Measurements from ENCODE around the gene TDRD3.
A peak's percentile ranks its signal among the peaks of the same experiment; 100 is the strongest.
"Not testable (repeated sequence)": the region's sequence is repeated elsewhere in the genome, so short reads cannot be mapped to it uniquely, and the experiment has no call there.

Gene TDRD3

GRCh38 chr13:60397704-60398378, 821 bp downstream of the TDRD3 start:
- peak in 9 of 10 donors; percentile 31 to 89 (median 42) for DNase-seq
- intact Hi-C loops (cut with DNase I), result loop anchor here (5.0 to 10.0 kb wide), 2 partner anchors 34 to 233 kb away; partner anchors contain the start of gene DIAPH3

DNA sequence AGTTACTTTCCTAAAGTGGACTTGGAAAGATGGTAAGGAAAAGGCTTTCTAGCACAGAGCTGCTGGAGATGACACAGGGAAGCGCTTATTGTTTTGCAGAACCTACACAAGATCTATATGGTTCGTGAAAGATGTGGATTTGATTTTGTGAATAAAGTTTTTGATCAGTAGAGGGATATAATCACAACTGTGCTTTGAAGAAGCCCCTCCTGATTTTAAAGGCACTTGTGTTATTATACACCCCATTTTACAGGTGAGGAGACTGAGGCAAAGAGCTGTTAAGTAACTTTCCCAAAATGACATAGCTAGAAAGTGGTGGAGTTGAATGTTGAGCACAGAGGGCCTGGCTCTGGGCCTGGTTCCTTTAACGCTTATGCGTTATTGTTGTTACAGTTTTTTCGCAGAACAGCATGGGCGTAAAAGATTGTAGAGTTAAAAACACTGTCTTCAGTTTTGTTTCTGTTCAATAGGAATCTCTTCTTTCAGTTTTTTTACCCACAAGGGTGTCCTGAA, 1.4 kb downstream of the TDRD3 start:
- intact Hi-C loops (cut with DNase I), result loop anchor here (5.0 to 10.0 kb wide), 2 partner anchors 34 to 234 kb away; partner anchors contain the start of gene DIAPH3

DNA sequence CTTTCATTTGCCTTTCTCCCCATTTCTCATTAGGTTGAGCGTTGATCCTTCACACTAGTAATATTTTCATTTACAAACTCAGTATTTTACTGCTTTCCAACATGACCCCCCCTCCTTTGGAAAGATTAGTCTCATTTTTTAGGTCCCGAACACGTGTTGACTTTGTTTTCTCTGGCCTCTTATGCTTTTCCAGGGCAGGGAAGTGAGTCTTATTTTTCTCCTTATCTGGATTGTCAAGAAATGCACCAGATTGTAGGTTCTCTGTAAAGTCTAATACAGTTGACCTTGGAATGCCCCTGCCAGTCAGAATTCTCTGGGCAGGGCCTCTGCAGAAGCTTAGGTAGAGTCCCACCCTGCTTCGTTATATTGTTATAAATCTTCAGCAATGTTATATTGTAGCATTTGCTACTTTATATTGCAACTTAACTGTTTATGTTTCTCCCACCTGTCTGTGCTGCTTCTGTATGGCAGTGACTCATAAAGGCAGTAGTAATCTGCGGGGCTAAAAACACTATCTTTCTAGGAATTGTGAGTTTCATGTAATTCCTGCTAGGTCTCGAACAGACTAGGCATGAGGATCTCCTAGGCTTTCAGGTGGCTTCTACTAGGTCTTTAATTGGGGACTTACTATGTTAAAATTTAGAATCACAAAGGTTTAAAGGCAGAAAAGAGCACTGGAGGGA, 2.0 kb downstream of the TDRD3 start:
- intact Hi-C loops (cut with DNase I), result loop anchor here (5.0 to 10.0 kb wide), 2 partner anchors 33 to 234 kb away; partner anchors contain the start of gene DIAPH3
- no peak for DNase-seq

More for the DNA sequence above, 1.4 kb downstream of the TDRD3 start:
- no peak for DNase-seq

GRCh38 chr13:60402022-60402421, 5.0 kb downstream of the TDRD3 start:
- intact Hi-C loops (cut with DNase I), result no loop called here
- DNase-seq, result no peak

- intact Hi-C loops (cut with DNase I), result no loop called here
- DNase-seq, result no peak
Measured at GRCh38 chr13:60407095-60407494, 10.1 kb downstream of the TDRD3 start.

GRCh38 chr13:60407852-60408251, 10.8 kb downstream of the TDRD3 start:
- DNase-seq, result not testable (repeated sequence)

DNA sequence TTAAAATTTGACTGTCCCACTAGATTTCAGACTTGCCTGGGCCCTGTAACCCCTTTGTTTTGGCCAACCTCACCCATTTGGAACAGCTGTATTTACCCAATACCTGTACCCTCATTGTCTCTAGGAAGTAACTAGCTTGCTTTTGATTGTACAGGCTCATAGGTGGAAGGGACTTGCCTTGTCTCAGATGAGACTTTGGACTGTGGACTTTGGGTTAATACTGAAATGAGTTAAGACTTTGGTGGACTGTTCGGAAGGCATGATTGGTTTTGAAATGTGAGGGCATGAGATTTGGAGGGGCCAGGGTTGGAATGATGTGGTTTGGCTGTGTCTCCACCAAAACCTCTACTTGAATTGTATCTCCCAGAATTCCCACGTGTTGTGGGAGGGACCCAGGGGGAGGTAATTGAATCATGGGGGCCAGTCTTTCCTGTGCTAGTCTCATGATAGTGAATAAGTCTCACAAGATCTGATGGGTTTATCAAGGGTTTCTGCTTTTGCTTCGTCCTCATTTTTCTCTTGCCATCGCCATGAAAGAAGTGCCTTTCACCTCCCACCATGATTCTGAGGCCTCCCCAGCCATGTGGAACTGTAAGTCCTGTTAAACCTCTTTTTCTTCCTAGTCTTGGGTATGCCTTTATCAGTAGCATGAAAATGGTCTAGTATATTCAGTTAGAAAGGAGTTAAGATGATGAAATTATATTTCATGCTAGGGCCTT, 12.7 kb downstream of the TDRD3 start:
- intact Hi-C loops (cut with DNase I); DNase-seq: not testable (repeated sequence)

More at GRCh38 chr13:60407852-60408251, 10.8 kb downstream of the TDRD3 start:
- intact Hi-C loops (cut with DNase I), result not testable (repeated sequence)

DNA sequence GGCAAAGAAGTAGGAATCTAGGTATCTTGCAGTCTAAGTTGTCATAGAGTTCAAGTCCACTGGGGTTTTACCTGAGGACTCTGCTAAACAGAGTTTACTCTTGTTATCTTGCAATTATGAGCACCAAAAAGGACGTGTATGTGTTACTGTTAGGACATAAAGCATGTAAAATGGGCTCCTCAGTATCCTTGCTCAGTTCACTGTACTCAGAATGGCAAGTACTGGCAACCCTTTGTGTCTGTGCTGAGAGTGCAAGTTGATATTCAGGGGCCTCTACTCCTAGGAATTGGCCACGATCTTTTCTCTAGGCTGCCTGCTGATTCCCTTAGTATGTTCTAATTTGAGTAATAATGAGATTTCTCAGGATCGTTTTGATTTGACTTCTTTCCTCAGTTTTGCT, 13.3 kb downstream of the TDRD3 start:
- intact Hi-C loops (cut with DNase I), result no loop called here
- DNase-seq, result no peak

GRCh38 chr13:60411464-60411863, 14.4 kb downstream of the TDRD3 start:
- no peak for DNase-seq
- intact Hi-C loops (cut with DNase I), result no loop called here

DNA sequence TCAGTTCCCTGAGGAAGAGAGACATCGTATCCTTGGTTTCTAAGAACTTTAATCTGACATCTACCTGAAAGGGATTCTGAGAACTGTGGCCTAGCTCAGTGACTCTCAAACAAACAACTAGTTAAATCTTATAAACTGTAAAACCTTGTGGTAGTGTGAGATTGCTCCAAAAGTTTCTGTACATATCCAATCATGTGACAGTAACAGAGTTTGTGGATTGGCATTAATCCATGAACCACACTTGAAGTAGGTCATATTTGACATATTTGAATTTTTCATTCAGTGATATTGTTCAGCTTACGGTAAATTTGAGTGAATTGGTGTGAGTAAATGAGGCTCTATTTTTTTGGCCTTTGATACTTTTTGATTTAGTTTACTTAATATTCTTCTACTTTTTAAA, 15.0 kb downstream of the TDRD3 start:
- intact Hi-C loops (cut with DNase I), result no loop called here
- DNase-seq, result no peak

DNA sequence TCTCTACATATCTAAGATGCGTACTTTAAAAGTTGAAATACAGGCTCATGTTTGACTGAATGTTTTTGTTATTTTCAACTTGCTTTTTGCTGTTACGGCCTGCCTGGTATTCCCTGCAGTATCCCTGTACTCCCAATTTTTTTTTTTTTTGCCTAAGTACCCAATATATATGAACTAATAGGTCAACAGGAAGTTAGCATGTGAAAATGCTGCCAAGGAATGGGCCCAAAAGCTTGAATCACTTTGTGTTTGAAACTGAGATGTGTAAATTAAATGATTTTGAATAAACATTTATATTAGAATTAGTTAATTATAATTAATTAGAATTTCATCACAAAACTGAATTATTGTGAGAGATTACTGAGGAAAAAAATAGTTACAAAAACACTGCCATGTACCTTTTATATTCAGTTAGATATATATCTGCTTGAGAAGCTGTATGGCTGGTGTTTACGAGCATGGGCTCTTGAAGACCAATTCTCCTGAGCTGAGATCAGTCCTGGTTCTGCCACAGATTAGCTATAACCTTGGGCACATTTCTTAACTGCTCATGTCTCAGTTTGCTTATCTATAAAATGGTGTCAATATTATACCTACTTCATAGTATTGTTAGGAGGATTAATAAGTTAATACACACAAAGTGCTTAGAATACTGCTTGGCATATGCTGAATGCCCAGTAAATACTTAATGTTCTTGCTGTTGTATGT, 16.0 kb downstream of the TDRD3 start:
- intact Hi-C loops (cut with DNase I), result no loop called here
- DNase-seq, result no peak

DNA sequence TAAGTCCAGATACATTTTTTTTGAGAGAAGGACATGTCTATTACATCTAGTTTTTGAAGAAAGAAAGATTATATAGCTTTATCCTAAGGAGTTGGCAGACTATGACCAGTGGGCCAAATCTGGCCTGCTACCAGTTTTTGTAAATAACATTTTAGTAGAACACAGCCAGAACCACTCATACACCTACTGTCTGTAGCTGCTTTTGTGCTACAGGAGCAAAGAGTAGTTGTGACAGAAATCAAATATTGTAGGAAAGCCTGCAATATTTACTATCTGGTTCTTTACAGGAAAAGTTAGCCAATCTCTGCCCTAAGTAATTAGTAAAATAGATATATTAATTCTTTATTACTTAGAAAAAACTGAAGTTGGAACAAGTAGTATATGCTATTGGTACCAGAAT, 17.2 kb downstream of the TDRD3 start:
- intact Hi-C loops (cut with DNase I), result no loop called here
- DNase-seq, result no peak

DNA sequence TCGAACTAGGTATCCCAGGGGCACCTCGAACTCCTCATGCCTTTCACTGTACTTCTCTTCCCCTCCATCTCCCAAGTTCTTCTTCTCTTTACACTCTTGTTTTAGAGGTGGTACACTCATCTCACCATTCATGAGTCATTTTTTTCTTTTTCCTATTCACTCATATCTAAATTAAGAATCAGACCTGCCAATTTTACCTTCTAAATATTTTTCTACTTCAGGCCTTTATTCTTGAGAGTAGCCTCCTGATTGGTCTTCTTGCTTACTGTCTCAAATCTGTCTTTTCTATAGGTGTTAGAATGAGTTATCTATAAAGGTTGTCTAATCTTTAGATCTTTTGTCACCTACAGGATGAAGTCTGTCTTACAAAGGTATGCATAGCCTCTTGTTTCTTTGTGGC, 20.7 kb downstream of the TDRD3 start:
- intact Hi-C loops (cut with DNase I), result no loop called here
- no peak for DNase-seq

GRCh38 chr13:60418954-60419353, 21.9 kb downstream of the TDRD3 start:
- intact Hi-C loops (cut with DNase I), result no loop called here
- no peak for DNase-seq

- intact Hi-C loops (cut with DNase I), result no loop called here
- no peak for DNase-seq
Measured at GRCh38 chr13:60425332-60425731, 28.3 kb downstream of the TDRD3 start.

- DNase-seq, result no peak
- intact Hi-C loops (cut with DNase I), result no loop called here
Measured at GRCh38 chr13:60426075-60426474, 29.1 kb downstream of the TDRD3 start.

DNA sequence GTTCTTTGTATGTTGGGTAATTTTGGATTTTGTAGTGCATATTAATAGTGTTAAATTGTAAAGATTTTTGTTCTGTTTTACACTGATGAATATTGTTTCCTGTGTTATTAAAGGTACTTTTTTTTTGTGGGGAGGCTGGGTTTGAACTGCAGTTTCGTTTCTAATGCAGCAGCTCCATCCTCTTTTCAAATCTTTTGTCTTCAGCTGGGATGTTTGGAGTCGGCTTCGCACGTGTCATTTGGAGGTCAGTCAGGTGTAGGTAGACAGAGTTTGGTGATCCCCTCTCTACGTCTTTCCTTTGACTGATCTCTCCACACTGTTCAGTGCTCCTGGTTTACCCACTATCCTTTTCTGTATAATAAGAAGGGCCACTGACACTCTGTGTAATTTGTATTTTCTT, 30.3 kb downstream of the TDRD3 start:
- intact Hi-C loops (cut with DNase I), result no loop called here
- DNase-seq, result no peak

DNA sequence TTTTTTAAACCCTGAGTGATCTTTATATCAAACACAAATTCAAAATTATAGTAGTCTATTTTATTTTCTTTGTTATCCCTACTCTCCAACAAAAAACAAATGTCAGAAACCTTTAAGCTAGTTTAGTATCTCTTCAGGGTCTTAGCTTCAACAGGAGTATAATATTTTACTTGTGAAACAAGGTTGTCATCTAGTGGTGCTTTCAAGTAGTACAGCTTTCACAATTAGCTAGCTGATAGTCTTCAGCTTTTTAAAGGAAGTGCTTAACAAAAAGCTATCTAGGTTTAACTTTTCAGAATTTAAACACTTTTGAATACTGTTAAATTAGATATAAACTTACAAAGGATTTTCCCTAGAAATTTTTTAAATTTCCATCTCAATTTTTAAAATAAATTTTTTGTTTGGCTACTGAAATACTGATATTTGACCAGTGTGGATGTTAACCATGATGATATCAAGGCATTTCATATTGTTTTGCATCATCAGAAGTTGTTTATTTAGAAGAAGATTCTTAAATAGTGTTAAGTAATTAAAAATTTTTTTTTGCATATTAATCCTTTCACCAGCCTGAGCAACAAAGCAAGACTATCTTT, 34.2 kb downstream of the TDRD3 start:
- intact Hi-C loops (cut with DNase I), result loop anchor here (5.0 kb wide), 3 partner anchors 34 to 1039 kb away; partner anchors contain the start of gene TDRD3
- DNase-seq, result no peak

GRCh38 chr13:60433505-60433904, 36.5 kb downstream of the TDRD3 start:
- intact Hi-C loops (cut with DNase I), result loop anchor here (5.0 kb wide), 3 partner anchors 36 to 1041 kb away; partner anchors contain the start of gene TDRD3
- no peak for DNase-seq

Data from posterior cingulate gyrus (tissue), 11 donors.